Uterine smooth muscle cell (primary cell): ENCODE results near the gene RGS21. TPM values are rescaled to one million over a fixed set of nuclear protein-coding genes. Genes with fewer than 3 reads are reported as not detected.

ENCODE experiments used
- total RNA-seq: library from RNA; depleted of rRNA; stranded (reverse); fragments of >200 nt; gene quantifications from 2 replicates; pipeline ENCODE4 v1.2.3, GENCODE V29; 2014

Gene RGS21
- total RNA-seq, result not detected in 2 replicates

GRCh38 chr1:192316942-192317450, at the start of gene RGS21:
Gene RGS21 (plus strand): TSS chr1:192316992. CDS start chr1:192343037, 26,045 bp downstream.

Other genes starting within 250 kb of the RGS21 start
- not detected in 2 replicates for gene RGS18, start 158.5 kb upstream of the RGS21 start, total RNA-seq